ENCODE results near the gene ADAMTSL1.

Gene ADAMTSL1

GRCh38 chr9:18638371-18639249, 164.7 kb downstream of the ADAMTSL1 start:
- in situ Hi-C loops (cut with HindIII; ENCODE audit: low sequenced_read_pairs): no loop called here

- in situ Hi-C loops (cut with HindIII; ENCODE audit: low sequenced_read_pairs): loop anchor here (5.0 kb wide), 2 partner anchors 37 to 73 kb away; no protein-coding TSS in a partner anchor
Observed at GRCh38 chr9:18639911-18640310, 166.0 kb downstream of the ADAMTSL1 start.

- in situ Hi-C loops (cut with HindIII; ENCODE audit: low sequenced_read_pairs): no loop called here
Observed at GRCh38 chr9:18658804-18659705, 185.1 kb downstream of the ADAMTSL1 start.

- in situ Hi-C loops (cut with HindIII; ENCODE audit: low sequenced_read_pairs): no loop called here
Observed at GRCh38 chr9:18660001-18660400, 186.0 kb downstream of the ADAMTSL1 start.

DNA sequence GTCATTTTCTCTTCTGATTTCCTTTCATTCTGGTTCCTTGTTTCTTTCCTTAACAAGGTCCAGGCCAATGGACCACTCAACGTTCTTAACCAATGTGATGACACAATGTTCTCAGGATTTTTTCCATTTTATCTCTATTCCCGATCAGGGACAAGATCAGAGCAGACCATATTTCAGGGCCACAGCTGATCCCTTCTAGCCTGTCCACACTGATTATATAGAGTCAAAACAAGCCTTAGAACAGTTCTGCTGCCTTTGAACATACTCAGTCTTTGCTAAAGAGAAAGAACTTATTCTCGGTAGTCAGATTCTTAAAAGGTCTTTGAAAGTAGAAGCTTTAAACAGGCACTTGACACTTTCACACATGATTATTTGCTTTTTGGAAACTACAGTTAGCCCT, 188.4 kb downstream of the ADAMTSL1 start:
- in situ Hi-C loops (cut with HindIII; ENCODE audit: low sequenced_read_pairs): no loop called here

- in situ Hi-C loops (cut with HindIII; ENCODE audit: low sequenced_read_pairs): no loop called here
Observed at GRCh38 chr9:18665947-18666346, 192.0 kb downstream of the ADAMTSL1 start.

DNA sequence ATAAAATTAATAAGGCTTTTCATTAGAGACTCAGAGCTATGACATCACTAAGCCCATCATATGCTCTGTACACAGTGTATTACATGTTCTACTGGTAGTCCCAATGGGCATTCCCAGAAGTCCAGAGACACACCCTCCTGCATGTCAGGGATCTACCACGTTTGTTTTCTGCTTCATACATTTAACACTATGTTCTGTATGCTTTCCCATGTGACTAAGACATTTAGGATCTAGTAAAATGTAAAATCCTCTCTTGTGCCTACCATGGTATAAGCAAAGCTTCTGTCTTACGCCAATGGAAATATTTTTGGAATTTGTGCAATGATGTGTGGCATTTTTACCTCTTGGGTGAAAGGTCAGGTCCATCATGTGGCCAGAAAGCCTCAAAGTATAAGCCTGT, 192.4 kb downstream of the ADAMTSL1 start:
- in situ Hi-C loops (cut with HindIII; ENCODE audit: low sequenced_read_pairs): no loop called here

- in situ Hi-C loops (cut with HindIII; ENCODE audit: low sequenced_read_pairs): no loop called here
Observed at GRCh38 chr9:18666986-18667772, 193.2 kb downstream of the ADAMTSL1 start.

GRCh38 chr9:18668944-18669343, 195.0 kb downstream of the ADAMTSL1 start:
- in situ Hi-C loops (cut with HindIII; ENCODE audit: low sequenced_read_pairs): no loop called here

DNA sequence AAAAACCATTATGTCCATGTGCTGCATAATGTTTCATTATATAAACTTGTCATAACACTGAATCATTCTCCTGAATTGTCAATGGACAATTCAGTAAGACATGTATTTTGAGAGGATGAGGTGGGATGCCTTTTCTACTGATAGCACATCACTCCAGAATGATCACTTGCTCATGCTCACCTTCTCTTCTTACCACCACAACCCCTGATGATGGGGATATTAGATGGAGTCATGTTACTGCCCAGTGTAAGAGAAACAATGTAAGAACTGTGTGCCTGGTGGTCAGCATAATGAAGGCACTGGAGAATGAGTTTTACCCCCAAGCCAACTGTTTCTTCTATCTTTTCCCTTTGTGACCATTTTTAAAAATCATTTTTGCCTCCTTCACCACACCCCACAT, 198.8 kb downstream of the ADAMTSL1 start:
- in situ Hi-C loops (cut with HindIII; ENCODE audit: low sequenced_read_pairs): loop anchor here (5.0 kb wide), 1 partner anchor 35 kb away; no protein-coding TSS in a partner anchor

- in situ Hi-C loops (cut with HindIII; ENCODE audit: low sequenced_read_pairs): loop anchor here (5.0 kb wide), 1 partner anchor 34 kb away; no protein-coding TSS in a partner anchor
Observed at GRCh38 chr9:18673179-18673578, 199.2 kb downstream of the ADAMTSL1 start.

DNA sequence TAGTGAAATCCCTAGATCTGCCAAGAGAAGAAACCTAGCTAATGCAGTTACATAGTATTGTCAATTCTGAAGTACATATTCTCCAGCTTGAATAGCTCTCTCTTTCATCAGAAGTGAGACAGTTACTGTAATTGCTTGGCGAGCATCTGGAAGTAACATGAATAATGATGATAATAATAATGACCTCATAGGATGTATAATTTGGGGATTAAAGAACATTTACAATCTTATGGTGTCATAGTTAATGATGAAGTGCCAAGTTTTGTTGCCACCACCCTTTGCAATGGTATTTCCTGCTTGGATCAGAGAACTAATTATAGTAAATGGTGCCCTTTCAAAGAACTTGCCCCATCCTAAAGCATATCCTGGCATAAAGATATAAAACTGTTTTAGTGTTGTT, 201.4 kb downstream of the ADAMTSL1 start:
- in situ Hi-C loops (cut with HindIII; ENCODE audit: low sequenced_read_pairs): loop anchor here (5.0 kb wide), 1 partner anchor 33 kb away; no protein-coding TSS in a partner anchor

GRCh38 chr9:18675973-18676372, 202.0 kb downstream of the ADAMTSL1 start:
- in situ Hi-C loops (cut with HindIII; ENCODE audit: low sequenced_read_pairs): loop anchor here (5.0 kb wide), 1 partner anchor 34 kb away; no protein-coding TSS in a partner anchor

GRCh38 chr9:18676525-18676924, 202.6 kb downstream of the ADAMTSL1 start:
- in situ Hi-C loops (cut with HindIII; ENCODE audit: low sequenced_read_pairs): loop anchor here (5.0 kb wide), 1 partner anchor 34 kb away; no protein-coding TSS in a partner anchor

DNA sequence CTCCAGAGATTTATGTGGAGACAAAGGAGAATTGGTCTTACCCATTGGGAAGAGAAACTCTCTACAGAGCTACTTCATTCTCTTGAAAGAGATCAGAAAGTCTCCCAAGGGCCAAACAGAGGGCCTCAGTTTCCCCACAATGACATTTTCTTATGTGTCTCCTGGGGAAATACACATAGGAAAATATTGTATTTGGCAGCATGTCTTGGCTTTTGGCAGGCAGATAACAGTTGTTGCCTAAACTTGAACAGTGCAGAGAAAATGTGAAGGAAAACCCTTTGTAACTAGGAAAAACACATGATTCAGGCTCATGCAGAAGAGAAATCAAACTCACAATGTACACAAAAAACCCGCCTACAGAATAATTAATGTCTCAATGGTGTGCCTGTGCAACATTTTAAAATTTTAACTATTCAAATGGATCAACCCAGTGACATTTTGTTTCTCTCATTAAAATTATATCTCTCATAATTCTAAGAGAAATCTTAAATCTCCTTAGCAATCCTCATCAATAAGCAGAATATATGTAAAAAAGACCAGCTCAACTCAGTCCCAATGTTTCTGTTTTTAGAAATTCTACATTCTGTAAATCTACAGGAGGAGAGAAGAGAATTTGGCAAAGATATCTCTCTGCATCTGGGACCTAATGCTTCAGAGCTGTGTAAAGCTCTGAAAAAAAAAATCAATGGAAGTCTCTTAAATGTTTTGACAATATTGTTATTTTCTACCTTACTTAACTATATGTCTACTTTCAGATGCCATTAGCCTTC, 205.1 kb downstream of the ADAMTSL1 start:
- in situ Hi-C loops (cut with HindIII; ENCODE audit: low sequenced_read_pairs): loop anchor here (5.0 kb wide), 1 partner anchor 37 kb away; no protein-coding TSS in a partner anchor

GRCh38 chr9:18682907-18683306, 209.0 kb downstream of the ADAMTSL1 start:
- in situ Hi-C loops (cut with HindIII; ENCODE audit: low sequenced_read_pairs): no loop called here

DNA sequence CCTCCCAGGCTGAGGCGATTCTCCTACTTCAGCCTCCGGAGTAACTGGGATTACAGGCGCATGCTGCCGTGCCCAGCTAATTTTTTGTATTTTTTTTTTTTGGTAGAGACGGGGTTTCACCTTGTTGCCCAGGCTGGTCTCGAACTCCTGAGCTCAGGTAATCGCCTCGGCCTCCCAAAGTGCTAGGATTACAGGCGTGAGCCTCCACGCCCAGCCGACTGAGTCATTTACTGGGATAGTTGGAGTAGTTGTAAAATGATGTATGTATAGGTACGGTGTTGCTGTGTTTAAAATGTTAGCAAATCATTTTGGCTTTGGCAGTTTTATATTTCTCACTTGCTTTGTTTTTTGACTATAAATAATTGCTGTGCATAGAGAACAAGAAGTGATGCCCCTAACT, 209.4 kb downstream of the ADAMTSL1 start:
- in situ Hi-C loops (cut with HindIII; ENCODE audit: low sequenced_read_pairs): no loop called here

- in situ Hi-C loops (cut with HindIII; ENCODE audit: low sequenced_read_pairs): no loop called here
Observed at GRCh38 chr9:18683851-18684250, 209.9 kb downstream of the ADAMTSL1 start.

- in situ Hi-C loops (cut with HindIII; ENCODE audit: low sequenced_read_pairs): no loop called here
Observed at GRCh38 chr9:18684593-18685317, 210.8 kb downstream of the ADAMTSL1 start.
